K562 (cell line): ENCODE measurements around the gene ANK3. TPM values are rescaled to one million over a fixed set of nuclear protein-coding genes. Genes with fewer than 3 reads are reported as not detected.

Experiments
- ATAC-seq: fragments of 200-7000 bp; cut with Tn5 transposase; 3 replicates; pipeline ENCODE4 v1.9.1; 2020; ENCODE audit warnings: moderate library complexity
- BruUV-seq: library from RNA; stranded (reverse); fragments of 400-500 nt; replicated peaks from 2 replicates; lab custom pipeline; 2021; lab: Mats Ljungman, UMichigan
- CTCF ChIA-PET: fragments of 300-600 bp; formaldehyde crosslinking; extraction: SDS; loops from one replicate; lab custom pipeline; 2021; ENCODE audit warnings: low intra/inter-chr PET ratio; lab: Yijun Ruan, JAX
- POLR2A ChIA-PET: fragments of 300-600, 350-650 bp; sonication (Branson Sonifier 250); formaldehyde crosslinking; extraction: SDS; loops from one replicate; lab custom pipeline; 2021; ENCODE audit warnings: antibody characterized with exemption, inconsistent platforms; lab: Yijun Ruan, JAX
- DNase-seq, 4 experiments: peaks; one replicate each; pipeline versions ENCODE4 v3.0.0 to v3.0.0-alpha.2; 2011 to 2018; ENCODE audit warnings: low spot score in 3 of 4, mixed read lengths in 3 of 4; ENCODE audit errors: extremely low read depth in 1 of 4
- FAIRE-seq: peaks from 2 replicates; lab custom pipeline; 2011; peaks lifted over from hg19 to GRCh38; lab: Jason Lieb, UNC
- H2AFZ ChIP-seq: 2 replicates; pipeline ENCODE4 v1.6.0; 2011; ENCODE audit warnings: low read depth, low read length, control low read depth, inconsistent platforms
- H3K27ac ChIP-seq: fragments of 200-600 bp; 3 replicates; pipeline ENCODE4 v1.8.0; 2011; ENCODE audit warnings: low read depth, mild to moderate bottlenecking, control low read depth, inconsistent platforms, low read length, moderate library complexity, mixed read lengths; ENCODE audit errors: extremely low read depth
- H3K27me3 ChIP-seq, 2 experiments: fragments of 300-600 bp in 1 of 2; 2 replicates in 1 of 2; 3 replicates in 1 of 2; pipeline versions ENCODE4 v1.6.0 to v1.8.0; 2011; ENCODE audit warnings: inconsistent platforms in 2 of 2, low read length in 2 of 2, mild to moderate bottlenecking in 1 of 2, mixed read lengths in 1 of 2, moderate library complexity in 1 of 2; ENCODE audit not compliant: control insufficient read depth in 2 of 2, insufficient read depth in 2 of 2
- H3K36me3 ChIP-seq: fragments of 300-600 bp; 3 replicates; pipeline ENCODE4 v1.8.0; 2011; ENCODE audit warnings: mild to moderate bottlenecking, low read length, inconsistent platforms; ENCODE audit not compliant: control insufficient read depth, insufficient read depth
- H3K4me1 ChIP-seq, 2 experiments: fragments of 200-600 bp in 1 of 2; replicated peaks in 1 of 2; 2 replicates in 1 of 2; 3 replicates in 1 of 2; pipeline versions ENCODE4 v1.5.1 to v1.8.0; 2011; ENCODE audit warnings: inconsistent platforms in 2 of 2, low read length in 2 of 2, mild to moderate bottlenecking in 1 of 2, mixed read lengths in 1 of 2, moderate library complexity in 1 of 2; ENCODE audit not compliant: control insufficient read depth in 2 of 2, insufficient read depth in 2 of 2
- H3K4me2 ChIP-seq: 2 replicates; pipeline ENCODE4 v1.6.1; 2011; ENCODE audit warnings: low read length, control low read depth, inconsistent platforms, mixed read lengths; ENCODE audit not compliant: insufficient read depth
- H3K4me3 ChIP-seq: fragments of 200-600 bp; sonication (generic), shearing (Covaris generic); 2 replicates; pipeline ENCODE4 v1.5.1; 2016; ENCODE audit warnings: control low read depth, inconsistent platforms
- H3K79me2 ChIP-seq: fragments of 200-600 bp; 3 replicates; pipeline ENCODE4 v1.8.0; 2011; ENCODE audit warnings: low read length, inconsistent platforms; ENCODE audit not compliant: control insufficient read depth, insufficient read depth
- H3K9ac ChIP-seq, 2 experiments: 2 replicates each; pipeline versions ENCODE4 v1.6.0 to v1.6.1; 2011; ENCODE audit warnings: low read depth in 2 of 2, low read length in 2 of 2, control low read depth in 1 of 2, inconsistent platforms in 1 of 2, mild to moderate bottlenecking in 1 of 2, mixed read lengths in 1 of 2; ENCODE audit not compliant: insufficient read depth in 1 of 2
- H3K9me1 ChIP-seq: one replicate; pipeline ENCODE4 v1.6.0; 2011; ENCODE audit warnings: inconsistent platforms, mild to moderate bottlenecking, low read length, moderate library complexity; ENCODE audit not compliant: control insufficient read depth, insufficient read depth
- H3K9me3 ChIP-seq: replicated peaks from 2 replicates; pipeline ENCODE4 v1.5.1; 2011; ENCODE audit warnings: low read depth, low read length, inconsistent platforms; ENCODE audit not compliant: control insufficient read depth, insufficient read depth
- H4K20me1 ChIP-seq: replicated peaks from 2 replicates; pipeline ENCODE4 v1.6.1; 2011; ENCODE audit warnings: low read length, inconsistent platforms, mixed read lengths; ENCODE audit not compliant: control insufficient read depth, insufficient read depth
- FOXJ3 ChIP-seq: sonication (generic); formaldehyde crosslinking; IDR thresholded peaks from 2 replicates; pipeline ENCODE4 v1.4.0; 2020; ENCODE audit warnings: mild to moderate bottlenecking, missing genetic modification reagents
- FOXM1 ChIP-seq, 2 experiments: fragments of 450-650 bp in 1 of 2; sonication (generic) in 1 of 2; formaldehyde crosslinking in 1 of 2; IDR thresholded peaks; 2 replicates each; pipeline versions ENCODE4 v1.6.1 to v1.9.0; 2017 to 2022; ENCODE audit warnings: low read depth in 2 of 2, mild to moderate bottlenecking in 2 of 2, missing genetic modification reagents in 1 of 2, moderate library complexity in 1 of 2
- GABPB2 ChIP-seq: fragments of 250-450 bp; sonication (Bioruptor Pico); conservative IDR thresholded peaks from 2 replicates; pipeline ENCODE4 v1.5.1; 2021; ENCODE audit warnings: mild to moderate bottlenecking
- GTF2E2 ChIP-seq: fragments of 200-800 bp; sonication (Bioruptor generic); IDR thresholded peaks from 2 replicates; pipeline ENCODE4 v1.6.1; 2016; ENCODE audit warnings: missing genetic modification characterization, missing compliant biosample characterization
- HDAC1 ChIP-seq, 2 experiments: fragments of 450-650 bp; IDR thresholded peaks; 2 replicates each; pipeline ENCODE4 v1.6.1; 2016 to 2017; ENCODE audit warnings: inconsistent platforms in 1 of 2, mild to moderate bottlenecking in 1 of 2, moderate library complexity in 1 of 2
- HDGF ChIP-seq: fragments of 450-650 bp; IDR thresholded peaks from 2 replicates; pipeline ENCODE4 v1.6.1; 2016
- HNRNPH1 ChIP-seq: fragments of 200-400 bp; formaldehyde crosslinking; optimal IDR thresholded peaks from 2 replicates; pipeline ENCODE3; 2017; ENCODE audit warnings: low read depth, mild to moderate bottlenecking, low read length, moderate library complexity
- JUNB ChIP-seq: fragments of 450-650 bp; formaldehyde crosslinking; conservative IDR thresholded peaks from 2 replicates; pipeline ENCODE4 v1.4.0; 2020; ENCODE audit warnings: mild to moderate bottlenecking
- MEIS2 ChIP-seq: fragments of 450-650 bp; IDR thresholded peaks from 2 replicates; pipeline ENCODE4 v1.6.1; 2014; ENCODE audit warnings: mild to moderate bottlenecking; ENCODE audit not compliant: partially characterized antibody
- MTA1 ChIP-seq: fragments of 450-650 bp; IDR thresholded peaks from 2 replicates; pipeline ENCODE4 v1.6.1; 2017; ENCODE audit warnings: borderline replicate concordance
- NR1H2 ChIP-seq: sonication (generic); formaldehyde crosslinking; IDR thresholded peaks from 2 replicates; pipeline ENCODE4 v1.4.0; 2020; ENCODE audit warnings: mild to moderate bottlenecking, missing genetic modification reagents
- PCBP2 ChIP-seq: fragments of 200-400 bp; formaldehyde crosslinking; IDR thresholded peaks from 2 replicates; pipeline ENCODE4 v1.6.1; 2018; ENCODE audit warnings: low read length, low read depth, mild to moderate bottlenecking, moderate library complexity; ENCODE audit not compliant: poor library complexity, severe bottlenecking
- POLR2B ChIP-seq: fragments of 450-650 bp; IDR thresholded peaks from 2 replicates; pipeline ENCODE4 v1.6.1; 2018; ENCODE audit warnings: low read depth; ENCODE audit not compliant: partially characterized antibody
- POLR2G ChIP-seq: fragments of 200-400 bp; formaldehyde crosslinking; IDR thresholded peaks from 2 replicates; pipeline ENCODE4 v1.6.1; 2017; ENCODE audit warnings: low read depth, mild to moderate bottlenecking, antibody characterized with exemption, low read length, moderate library complexity
- RBM15 ChIP-seq: fragments of 200-400 bp; formaldehyde crosslinking; IDR thresholded peaks from 2 replicates; pipeline ENCODE4 v1.6.1; 2018; ENCODE audit warnings: mild to moderate bottlenecking, low read length, moderate library complexity; ENCODE audit not compliant: insufficient read depth
- SMARCA4 ChIP-seq: fragments of 450-650 bp; IDR thresholded peaks from 2 replicates; pipeline ENCODE4 v1.6.1; 2016
- TCF3 ChIP-seq: sonication (generic); formaldehyde crosslinking; IDR thresholded peaks from 2 replicates; pipeline ENCODE4 v1.4.0; 2020; ENCODE audit warnings: mild to moderate bottlenecking, missing genetic modification reagents
- ZNF133 ChIP-seq: fragments of 250-450 bp; sonication (Bioruptor Pico); IDR thresholded peaks from 2 replicates; pipeline ENCODE4 v1.4.0; 2020; ENCODE audit warnings: mild to moderate bottlenecking
- ZNF507 ChIP-seq: conservative IDR thresholded peaks from 2 replicates; pipeline ENCODE4 v1.6.1; 2017; ENCODE audit warnings: missing genetic modification characterization, missing compliant biosample characterization
- WGBS: fragments of 100-300 bp; shearing (Covaris generic); methylation state at CpG from one replicate; pipeline ENCODE4 v1.1.6; 2016; ENCODE audit warnings: low coverage, mixed read lengths; ENCODE audit not compliant: insufficient coverage; ENCODE audit errors: missing lambda C conversion rate; 5-methylcytosine and 5-hydroxymethylcytosine counted together
- in situ Hi-C: fragments of 300-500 bp; cut with MboI; formaldehyde crosslinking; loops from 4 replicates; pipeline ENCODE4 v1.15.0; 2018; ENCODE audit warnings: inconsistent platforms, mixed read lengths
- intact Hi-C: fragments of 100-400 bp; cut with micrococcal nuclease; formaldehyde crosslinking; loops from 2 replicates; pipeline ENCODE4 v1.14.2; 2022
- polyA plus RNA-seq, 8 experiments: library from polyadenylated mRNA; depleted of rRNA in 4 of 8; stranded (reverse) in 5 of 8; unstranded in 3 of 8; fragments of >200 nt; fragmentation: Nextera tagmentation in 2 of 8; fragmentation: Illumina TruSeq in 1 of 8; extraction: Ambion mirVana in 2 of 8; extraction: Trizol in 1 of 8; gene quantifications; 2 replicates each; pipeline versions ENCODE4 v1.2.1 to v1.2.3, GENCODE V29; 2011 to 2014; ENCODE audit warnings: inconsistent platforms in 1 of 8, missing spikeins in 1 of 8
- total RNA-seq, 7 experiments: library from RNA; depleted of rRNA in 6 of 7; stranded (reverse); fragments of >200 nt in 6 of 7; fragmentation: Illumina TruSeq in 2 of 7; extraction: Trizol in 2 of 7; gene quantifications; 2 replicates each; pipeline versions ENCODE4 v1.2.1 to v1.2.3, GENCODE V29; 2011 to 2021; ENCODE audit warnings: low replicate concordance in 1 of 7
- TF ChIP-seq, protein P1 (sequence below): fragments of 450-650 bp; IDR thresholded peaks from 2 replicates; pipeline ENCODE4 v1.6.1; 2017; ENCODE audit warnings: mild to moderate bottlenecking, moderate library complexity
- TF ChIP-seq, protein P2 (sequence below): fragments of 250-450 bp; sonication (Bioruptor Pico); IDR thresholded peaks from 2 replicates; pipeline ENCODE4 v1.4.0; 2020

Gene ANK3
- total and polyA plus RNA-seq, 9 of the 15 experiments (the other 6 are each of a cell fraction or from before 2014, with no cell fraction given), result 10.0 to 32.3 (median 17.9) TPM

DNA sequence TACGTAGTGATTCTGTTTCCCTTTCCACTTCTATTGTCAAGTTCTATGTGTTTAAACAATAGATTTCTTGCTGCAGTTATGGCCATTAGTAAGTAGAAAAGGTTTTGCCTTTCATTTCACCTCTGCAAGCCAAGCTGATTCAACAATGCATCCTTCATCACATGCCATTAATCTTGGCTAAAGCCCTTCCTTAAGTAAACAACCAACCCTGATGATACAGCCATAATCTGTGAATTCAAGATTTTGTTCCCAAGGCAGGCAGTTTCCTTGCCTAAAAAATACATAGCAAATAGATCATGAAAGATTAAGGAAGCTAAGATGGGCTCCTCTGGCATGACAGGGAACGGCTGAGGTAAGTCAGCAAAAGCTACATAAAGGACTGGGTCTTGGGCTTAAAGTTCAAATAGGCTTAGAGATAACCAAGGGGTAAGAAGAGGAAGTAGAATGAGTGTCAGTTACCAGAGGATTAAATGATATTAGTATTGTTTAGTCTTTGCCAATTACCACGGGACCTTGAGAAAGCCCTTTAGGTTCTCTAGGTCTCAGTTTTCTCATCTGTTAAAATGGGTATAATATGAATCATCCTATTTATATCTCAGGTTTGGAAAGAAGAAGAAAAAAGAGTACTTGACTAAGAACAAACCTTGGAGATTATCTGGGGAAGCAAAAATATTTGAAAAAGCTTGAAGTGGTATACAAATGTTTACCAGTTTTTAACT is 35.9 kb upstream of the ANK3 start:
- ATAC-seq (no peak; the same call in 2 of the 3 replicates), FAIRE-seq (no peak), DNase-seq (peak in 1 of 4 experiments; percentile 18)
- in situ Hi-C loops (loop anchor here (25.0 kb wide), 1 partner anchor 788 kb away; no protein-coding TSS in a partner anchor), intact Hi-C loops (no loop called here)
- Histone ChIP-seq H3K36me3 (no peaks in the 10 kb centered on the region), H2AFZ (no peak overlapping the region), H3K9me3 (no peaks in the 10 kb centered on the region), H3K4me1 (peaks cover 0 to 39% of the 10 kb centered on the region in 2 experiments; a peak in 2 of 5 replicates), H3K79me2 (no peaks in the 10 kb centered on the region), H3K9me1 (no peaks in the 10 kb centered on the region), H4K20me1 (no peaks in the 10 kb centered on the region), H3K9ac (no peak overlapping the region), H3K4me3 (no peak overlapping the region), H3K27me3 (no peaks in the 10 kb centered on the region), H3K27ac (no peak overlapping the region), H3K4me2 (no peak overlapping the region)
- POLR2A ChIA-PET, result interaction anchor here (1.2 kb wide), 1 partner anchor 188 kb away, joined by 3 read pairs; no protein-coding TSS in a partner anchor
- WGBS, result 26% methylated on average over 3 of the region's 3 CpGs
- CTCF ChIA-PET, result interaction anchor here (0.7 kb wide), 1 partner anchor 126 kb away, joined by 3 read pairs; no protein-coding TSS in a partner anchor
- no TSS peak for BruUV-seq
- TF ChIP-seq PCBP2 (no peak), GABPB2 (CRISPR knock-in tag) (no peak), MTA1 (no peak), HDAC1 (IDR thresholded peaks at IDR 0.05) (no peak), ZNF133 (CRISPR knock-in tag) (no peak), SMARCA4 (0 out of 2 replicates have a peak, but pooled peaks have one; percentile 25), POLR2G (no peak), MEIS2 (peak; percentile 91), FOXM1 (IDR thresholded peaks at IDR 0.05; ENCODE audit: low read depth) (no peak), FOXM1 (CRISPR knock-in tag; IDR thresholded peaks at IDR 0.05; ENCODE audit: low read depth) (no peak), FOXJ3 (CRISPR knock-in tag) (no peak), GTF2E2 (tag) (no peak), ZNF507 (tag) (no peak), HNRNPH1 (no peak), TCF3 (CRISPR knock-in tag) (no peak), RBM15 (no peak), HDGF (no peak), NR1H2 (CRISPR knock-in tag) (no peak), POLR2B (no peak), JUNB (no peak)
- TF ChIP-seq, protein P1, sequence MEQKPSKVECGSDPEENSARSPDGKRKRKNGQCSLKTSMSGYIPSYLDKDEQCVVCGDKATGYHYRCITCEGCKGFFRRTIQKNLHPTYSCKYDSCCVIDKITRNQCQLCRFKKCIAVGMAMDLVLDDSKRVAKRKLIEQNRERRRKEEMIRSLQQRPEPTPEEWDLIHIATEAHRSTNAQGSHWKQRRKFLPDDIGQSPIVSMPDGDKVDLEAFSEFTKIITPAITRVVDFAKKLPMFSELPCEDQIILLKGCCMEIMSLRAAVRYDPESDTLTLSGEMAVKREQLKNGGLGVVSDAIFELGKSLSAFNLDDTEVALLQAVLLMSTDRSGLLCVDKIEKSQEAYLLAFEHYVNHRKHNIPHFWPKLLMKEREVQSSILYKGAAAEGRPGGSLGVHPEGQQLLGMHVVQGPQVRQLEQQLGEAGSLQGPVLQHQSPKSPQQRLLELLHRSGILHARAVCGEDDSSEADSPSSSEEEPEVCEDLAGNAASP, result no peak
- TF ChIP-seq, protein P2, sequence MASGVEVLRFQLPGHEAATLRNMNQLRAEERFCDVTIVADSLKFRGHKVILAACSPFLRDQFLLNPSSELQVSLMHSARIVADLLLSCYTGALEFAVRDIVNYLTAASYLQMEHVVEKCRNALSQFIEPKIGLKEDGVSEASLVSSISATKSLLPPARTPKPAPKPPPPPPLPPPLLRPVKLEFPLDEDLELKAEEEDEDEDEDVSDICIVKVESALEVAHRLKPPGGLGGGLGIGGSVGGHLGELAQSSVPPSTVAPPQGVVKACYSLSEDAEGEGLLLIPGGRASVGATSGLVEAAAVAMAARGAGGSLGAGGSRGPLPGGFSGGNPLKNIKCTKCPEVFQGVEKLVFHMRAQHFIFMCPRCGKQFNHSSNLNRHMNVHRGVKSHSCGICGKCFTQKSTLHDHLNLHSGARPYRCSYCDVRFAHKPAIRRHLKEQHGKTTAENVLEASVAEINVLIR (CRISPR knock-in tag), result no peak
